GM10266 (cell line): ENCODE results near the gene XXYLT1.

Experiments used
- DNase-seq: peaks from one replicate; pipeline ENCODE4 v3.0.0; 2012; ENCODE audit errors: extremely low spot score
- CTCF ChIP-seq: IDR thresholded peaks from 2 replicates; pipeline ENCODE4 v1.5.1; 2012; ENCODE audit warnings: mild to moderate bottlenecking, low read depth; ENCODE audit not compliant: control insufficient read depth, insufficient read depth; ENCODE audit errors: missing control alignments

The XXYLT1 gene

GRCh38 chr3:195023989-195024388, 247.0 kb downstream of the XXYLT1 start:
- DNase-seq, result no peak

DNA sequence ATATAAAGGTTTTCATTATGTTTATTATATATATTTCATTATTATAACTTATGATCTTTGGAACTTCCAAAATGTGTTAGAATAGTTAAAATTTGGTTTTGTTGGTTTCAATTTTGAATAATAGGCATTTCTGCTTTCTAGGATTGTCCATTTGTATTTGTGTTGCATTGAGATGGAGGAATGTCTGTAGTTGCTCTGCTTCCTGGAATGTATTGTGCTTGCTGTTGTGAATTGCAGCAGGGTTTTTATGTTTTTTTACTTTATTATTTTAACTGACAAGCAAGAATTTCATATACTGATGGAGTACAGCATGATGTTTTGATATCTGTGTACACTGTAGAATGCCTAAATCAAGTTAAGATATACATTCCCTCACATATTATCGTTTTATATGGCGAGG, 247.4 kb downstream of the XXYLT1 start:
- no peak for TF ChIP-seq CTCF
- no peak for DNase-seq

More at GRCh38 chr3:195023989-195024388, 247.0 kb downstream of the XXYLT1 start:
- TF ChIP-seq CTCF, result no peak

GRCh38 chr3:195021692-195022091, 249.3 kb downstream of the XXYLT1 start:
- DNase-seq, result no peak
- no peak for TF ChIP-seq CTCF

GRCh38 chr3:195020921-195021320, 250.0 kb downstream of the XXYLT1 start:
- no peak for TF ChIP-seq CTCF
- DNase-seq, result no peak

GRCh38 chr3:195020185-195020584, 250.8 kb downstream of the XXYLT1 start:
- TF ChIP-seq CTCF, result no peak
- DNase-seq, result no peak

DNA sequence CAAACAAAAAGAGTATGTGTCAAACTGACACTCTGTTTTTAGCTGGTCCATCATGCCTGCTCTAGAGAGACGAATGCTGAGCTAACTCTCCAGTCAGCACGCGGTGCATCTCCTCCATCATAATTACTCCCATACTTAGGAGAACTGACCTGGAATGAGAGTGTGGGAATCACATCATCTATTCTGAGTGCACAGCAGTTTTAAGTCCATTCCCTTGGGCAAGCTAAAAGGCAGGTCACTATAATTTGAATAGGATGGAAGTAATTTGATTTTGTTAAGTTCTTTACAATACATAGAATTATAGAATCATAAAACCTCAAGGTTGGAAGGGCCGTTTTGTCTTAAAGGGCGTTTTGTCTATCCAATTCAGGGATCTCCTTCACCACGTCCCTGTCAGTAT, 251.6 kb downstream of the XXYLT1 start:
- no peak for DNase-seq
- no peak for TF ChIP-seq CTCF
